HCT116 (cell line): ENCODE measurements around the gene CTDNEP1. TPM values are rescaled to one million over a fixed set of nuclear protein-coding genes. Genes with fewer than 3 reads are reported as not detected.

Source experiments
- ATAC-seq: fragments of 200-7000 bp; cut with Tn5 transposase; 2 replicates; pipeline ENCODE4 v1.9.1; 2020; ENCODE audit warnings: mild to moderate bottlenecking, moderate library complexity
- BruUV-seq: library from RNA; stranded (reverse); fragments of 400-500 nt; replicated peaks from 2 replicates; lab custom pipeline; 2021; lab: Mats Ljungman, UMichigan
- CTCF ChIA-PET: fragments of 300-600 bp; sonication (Branson Sonifier 250); formaldehyde crosslinking; loops from one replicate; lab custom pipeline; 2021; ENCODE audit warnings: antibody characterized with exemption; lab: Charles Lee
- POLR2A ChIA-PET: fragments of 300-600, 350-600 bp; sonication (Branson Sonifier 250); formaldehyde crosslinking; loops from one replicate; lab custom pipeline; 2021; ENCODE audit warnings: antibody characterized with exemption; lab: Charles Lee
- RAD21 ChIA-PET, 2 experiments: fragments of 300-600 bp; sonication (Branson Sonifier 250); formaldehyde crosslinking; loops; one replicate each; lab custom pipeline; 2023; ENCODE audit warnings: low total read pairs in 2 of 2; ENCODE audit not compliant: uncharacterized antibody in 2 of 2, unreplicated experiment in 2 of 2, low non-redundant PET in 1 of 2; lab: Charles Lee
- DNase-seq: peaks from one replicate; pipeline ENCODE4 v3.0.0-alpha.2; 2010; ENCODE audit warnings: low read depth, low spot score
- H2AFZ ChIP-seq: fragments of 200-600 bp; shearing (Covaris generic), sonication (generic); 2 replicates; pipeline ENCODE4 v1.6.1; 2017; ENCODE audit warnings: low read depth, mixed run types, mixed read lengths, antibody characterized with exemption, low read length; ENCODE audit not compliant: poor library complexity, severe bottlenecking
- H3K27ac ChIP-seq: 2 replicates; pipeline ENCODE4 v1.5.1; 2012; ENCODE audit warnings: low read depth, low read length
- H3K27me3 ChIP-seq: fragments of 200-600 bp; sonication (generic); 2 replicates; pipeline ENCODE4 v1.6.1; 2016; ENCODE audit warnings: mixed run types, low read length, mixed read lengths; ENCODE audit not compliant: insufficient read depth
- H3K36me3 ChIP-seq, 2 experiments: fragments of 200-500 bp in 1 of 2; fragments of 200-600 bp in 1 of 2; sonication (Bioruptor generic) in 1 of 2; sonication (generic) in 1 of 2; 2 replicates each; pipeline versions ENCODE4 v1.5.1 to v1.6.1; 2014 to 2016; ENCODE audit warnings: low read length in 2 of 2, inconsistent platforms in 1 of 2, mixed read lengths in 1 of 2, mixed run types in 1 of 2; ENCODE audit not compliant: insufficient read depth in 2 of 2, control insufficient read depth in 1 of 2
- H3K4me1 ChIP-seq, 2 experiments: fragments of 200-600 bp in 1 of 2; sonication (generic) in 1 of 2; 2 replicates each; pipeline versions ENCODE4 v1.5.1 to v1.6.1; 2012 to 2017; ENCODE audit warnings: low read length in 2 of 2, inconsistent platforms in 1 of 2, mild to moderate bottlenecking in 1 of 2, mixed read lengths in 1 of 2, mixed run types in 1 of 2, moderate library complexity in 1 of 2; ENCODE audit not compliant: insufficient read depth in 2 of 2, control insufficient read depth in 1 of 2
- H3K4me2 ChIP-seq: fragments of 200-600 bp; sonication (generic); 2 replicates; pipeline ENCODE4 v1.6.1; 2017; ENCODE audit warnings: mixed run types, low read length, mixed read lengths
- H3K4me3 ChIP-seq, 2 experiments: fragments of 200-600 bp in 1 of 2; sonication (generic) in 1 of 2; replicated peaks in 1 of 2; 2 replicates each; pipeline ENCODE4 v1.5.1; 2011 to 2016; ENCODE audit warnings: low read length in 2 of 2, control low read depth in 1 of 2, low read depth in 1 of 2, mild to moderate bottlenecking in 1 of 2, mixed read lengths in 1 of 2, mixed run types in 1 of 2
- H3K79me2 ChIP-seq: fragments of 200-600 bp; sonication (generic); 2 replicates; pipeline ENCODE4 v1.6.1; 2017; ENCODE audit warnings: mild to moderate bottlenecking, mixed run types, low read length, moderate library complexity, mixed read lengths; ENCODE audit not compliant: insufficient read depth
- H3K9ac ChIP-seq: fragments of 200-600 bp; sonication (generic); 2 replicates; pipeline ENCODE4 v1.6.1; 2016; ENCODE audit warnings: low read length, mixed read lengths
- H3K9me2 ChIP-seq: fragments of 200-600 bp; sonication (generic), shearing (Covaris generic); 2 replicates; pipeline ENCODE4 v1.6.1; 2017; ENCODE audit warnings: mixed run types, mild to moderate bottlenecking, moderate library complexity; ENCODE audit not compliant: insufficient read depth
- H3K9me3 ChIP-seq, 2 experiments: fragments of 200-500 bp in 1 of 2; fragments of 200-600 bp in 1 of 2; sonication (Bioruptor generic) in 1 of 2; sonication (generic) in 1 of 2; 2 replicates each; pipeline ENCODE4 v1.6.1; 2014 to 2017; ENCODE audit warnings: low read length in 2 of 2, mixed read lengths in 2 of 2, inconsistent platforms in 1 of 2, low read depth in 1 of 2, mild to moderate bottlenecking in 1 of 2, mixed run types in 1 of 2, moderate library complexity in 1 of 2; ENCODE audit not compliant: control insufficient read depth in 1 of 2, insufficient read depth in 1 of 2
- H4K20me1 ChIP-seq: fragments of 200-600 bp; sonication (generic), shearing (Covaris generic); 2 replicates; pipeline ENCODE4 v1.6.1; 2017; ENCODE audit warnings: mixed run types, mild to moderate bottlenecking, moderate library complexity; ENCODE audit not compliant: insufficient read depth
- ATF3 ChIP-seq: IDR thresholded peaks from 2 replicates; pipeline ENCODE4 v1.6.1; 2012
- CEBPB ChIP-seq: IDR thresholded peaks from 2 replicates; pipeline ENCODE4 v1.6.1; 2012; ENCODE audit warnings: low read depth
- CTCF ChIP-seq, 3 experiments: fragments of 200-600 bp in 1 of 3; sonication (generic) in 1 of 3; IDR thresholded peaks in 2 of 3; conservative IDR thresholded peaks in 1 of 3; 2 replicates each; pipeline ENCODE4 v1.5.1; 2012 to 2017; ENCODE audit warnings: low read depth in 2 of 3, low read length in 2 of 3, antibody characterized with exemption in 1 of 3, borderline replicate concordance in 1 of 3, control low read depth in 1 of 3, mild to moderate bottlenecking in 1 of 3, mixed read lengths in 1 of 3, mixed run types in 1 of 3, moderate library complexity in 1 of 3; ENCODE audit not compliant: insufficient read depth in 1 of 3
- EGR1 ChIP-seq: IDR thresholded peaks from 2 replicates; pipeline ENCODE4 v1.6.1; 2012; ENCODE audit warnings: low read depth
- ELF1 ChIP-seq: IDR thresholded peaks from 2 replicates; pipeline ENCODE4 v1.6.1; 2012; ENCODE audit warnings: low read depth, borderline replicate concordance
- EZH2 ChIP-seq: fragments of 200-600 bp; sonication (generic); IDR thresholded peaks from 2 replicates; pipeline ENCODE4 v1.6.1; 2017; ENCODE audit warnings: antibody characterized with exemption, mixed run types
- EZH2phosphoT487 ChIP-seq: fragments of 200-600 bp; IDR thresholded peaks from 2 replicates; pipeline ENCODE4 v1.6.1; 2018; ENCODE audit warnings: antibody characterized with exemption, borderline replicate concordance
- FOSL1 ChIP-seq: IDR thresholded peaks from 2 replicates; pipeline ENCODE4 v1.6.1; 2012; ENCODE audit warnings: low read depth
- JUND ChIP-seq: IDR thresholded peaks from 2 replicates; pipeline ENCODE4 v1.6.1; 2012
- MAX ChIP-seq: IDR thresholded peaks from 2 replicates; pipeline ENCODE4 v1.6.1; 2012
- SIN3A ChIP-seq: IDR thresholded peaks from 2 replicates; pipeline ENCODE4 v1.6.1; 2012; ENCODE audit warnings: low read depth
- YY1 ChIP-seq: IDR thresholded peaks from 2 replicates; pipeline ENCODE4 v1.6.1; 2011; ENCODE audit warnings: low read length, low read depth, moderate library complexity, mild to moderate bottlenecking; ENCODE audit not compliant: insufficient replicate concordance; ENCODE audit errors: extremely low read depth
- ZBTB33 ChIP-seq: IDR thresholded peaks from 2 replicates; pipeline ENCODE4 v1.6.1; 2011; ENCODE audit warnings: mild to moderate bottlenecking, low read length, moderate library complexity; ENCODE audit not compliant: insufficient replicate concordance; ENCODE audit errors: extremely low read depth
- ZFX ChIP-seq: fragments of 450-650 bp; IDR thresholded peaks from 2 replicates; pipeline ENCODE4 v1.6.1; 2017
- intact Hi-C: fragments of 100-400 bp; cut with micrococcal nuclease; formaldehyde crosslinking; loops from 2 replicates; pipeline ENCODE4 v1.10.0; 2022
- total RNA-seq: library from RNA; stranded (reverse); gene quantifications from one replicate; pipeline ENCODE4 v1.2.1, GENCODE V29; 2021; ENCODE audit not compliant: unreplicated experiment

Gene CTDNEP1
- total RNA-seq, 1 experiment from 2014 or later, result 143 TPM

- CTCF ChIA-PET, result interaction anchor here (1.1 kb wide), 1 partner anchor 10 kb away, joined by 3 read pairs; no protein-coding TSS in a partner anchor
- Histone ChIP-seq H3K4me1 (peaks cover 12 to 28% of the 10 kb centered on the region in 2 experiments; a peak in 3 of 4 replicates), H4K20me1 (no peaks in the 10 kb centered on the region), H3K9ac (no peak overlapping the region), H3K9me3 (no peaks in the 10 kb centered on the region), H3K4me2 (no peak overlapping the region), H3K36me3 (no peaks in the 10 kb centered on the region), H3K27me3 (no peaks in the 10 kb centered on the region), H3K27ac (no peak overlapping the region), H3K9me2 (no peaks in the 10 kb centered on the region), H3K79me2 (no peaks in the 10 kb centered on the region), H2AFZ (no peak overlapping the region)
- no peak for DNase-seq
- TF ChIP-seq FOSL1 (no peak), MAX (no peak), EZH2 (no peak), CEBPB (no peak), SIN3A (no peak), EGR1 (no peak), ELF1 (no peak), CTCF (IDR thresholded peaks at IDR 0.05 in 2 of 3, conservative IDR thresholded peaks at IDR 0.05 in 1 of 3; ENCODE audit: borderline replicate concordance in 1 of 3, insufficient read depth in 1 of 3, low read depth in 2 of 3, low read length in 2 of 3) (no peak), ATF3 (no peak), ZBTB33 (no peak), ZFX (no peak), JUND (no peak), YY1 (no peak), EZH2phosphoT487 (no peak)
- TF ChIP-seq, all 23 proteins: peak for 0
- ChIA-PET RAD21 (no interaction called here), POLR2A (no interaction called here)
- ATAC-seq, result no peak
- no TSS peak for BruUV-seq
- no peak overlapping the region for H3K4me3 ChIP-seq
- intact Hi-C loops, result no loop called here
Measured at GRCh38 chr17:7290685-7291084, 39.2 kb upstream of the CTDNEP1 start.
